K562 (cell line): Measurements from ENCODE around the gene LOXL3. TPM values are rescaled to one million over a fixed set of nuclear protein-coding genes. Genes with fewer than 3 reads are reported as not detected.
A peak's percentile ranks its signal among the peaks of the same experiment; 100 is the strongest.

Source experiments
- ADNP ChIP-seq: fragments of 200-800 bp; sonication (Bioruptor generic); IDR thresholded peaks from 2 replicates; pipeline ENCODE4 v1.6.1; 2016; ENCODE audit warnings: missing genetic modification characterization, missing compliant biosample characterization
- CBFA2T3 ChIP-seq: fragments of 450-650 bp; IDR thresholded peaks from 2 replicates; pipeline ENCODE4 v1.6.1; 2017
- CBX3 ChIP-seq, 2 experiments: IDR thresholded peaks; 1 replicate in 1 of 2; 2 replicates in 1 of 2; pipeline ENCODE4 v1.6.1; 2012; ENCODE audit warnings: inconsistent platforms in 2 of 2, low read length in 2 of 2, borderline replicate concordance in 1 of 2, control low read depth in 1 of 2
- CHCHD3 ChIP-seq: fragments of 250-450 bp; sonication (Bioruptor Pico); IDR thresholded peaks from 2 replicates; pipeline ENCODE4 v2.1.2; 2022; ENCODE audit warnings: mild to moderate bottlenecking
- CLOCK ChIP-seq: fragments of 250-450 bp; sonication (Bioruptor Pico); IDR thresholded peaks from 2 replicates; pipeline ENCODE4 v1.4.0; 2020; ENCODE audit warnings: mild to moderate bottlenecking, moderate library complexity, borderline replicate concordance
- CTCFL ChIP-seq: IDR thresholded peaks from 2 replicates; pipeline ENCODE4 v1.6.1; 2011; ENCODE audit warnings: borderline replicate concordance, low read depth, mild to moderate bottlenecking, moderate library complexity, low read length; ENCODE audit not compliant: insufficient read depth, poor library complexity, severe bottlenecking
- FOXK1 ChIP-seq: sonication (generic); formaldehyde crosslinking; IDR thresholded peaks from 2 replicates; pipeline ENCODE4 v1.8.0; 2022; ENCODE audit warnings: missing genetic modification reagents, mild to moderate bottlenecking, borderline replicate concordance
- FOXP4 ChIP-seq: sonication (generic); formaldehyde crosslinking; IDR thresholded peaks from 2 replicates; pipeline ENCODE4 v1.8.0; 2022; ENCODE audit warnings: mild to moderate bottlenecking, missing genetic modification reagents, borderline replicate concordance
- GTF2A2 ChIP-seq: IDR thresholded peaks from 2 replicates; pipeline ENCODE4 v1.6.1; 2016; ENCODE audit warnings: mild to moderate bottlenecking, missing genetic modification characterization, missing compliant biosample characterization
- HDGF ChIP-seq: fragments of 450-650 bp; IDR thresholded peaks from 2 replicates; pipeline ENCODE4 v1.6.1; 2016
- HNRNPLL ChIP-seq: fragments of 200-400 bp; formaldehyde crosslinking; IDR thresholded peaks from 2 replicates; pipeline ENCODE4 v1.6.1; 2017; ENCODE audit warnings: low read length, low read depth, mild to moderate bottlenecking; ENCODE audit not compliant: poor library complexity, severe bottlenecking
- KAT2B ChIP-seq: IDR thresholded peaks from one replicate; pipeline ENCODE4 v1.6.1; 2012; ENCODE audit warnings: low read depth, mild to moderate bottlenecking, control low read depth, inconsistent platforms, low read length, moderate library complexity
- MAZ ChIP-seq, 2 experiments: fragments of 450-650 bp in 1 of 2; sonication (generic) in 1 of 2; formaldehyde crosslinking; IDR thresholded peaks in 1 of 2; conservative IDR thresholded peaks in 1 of 2; 2 replicates each; pipeline versions ENCODE4 v1.4.0 to v1.5.0; 2020; ENCODE audit warnings: mild to moderate bottlenecking in 1 of 2, missing genetic modification reagents in 1 of 2
- MCM5 ChIP-seq: fragments of 450-650 bp; IDR thresholded peaks from 2 replicates; pipeline ENCODE4 v1.6.1; 2016; ENCODE audit warnings: low read depth
- NRF1 ChIP-seq, 2 experiments: fragments of 450-650 bp; IDR thresholded peaks in 1 of 2; conservative IDR thresholded peaks in 1 of 2; 2 replicates each; pipeline ENCODE4 v1.6.1; 2014; ENCODE audit warnings: mild to moderate bottlenecking in 2 of 2
- POLR2A ChIP-seq: fragments of 450-650 bp; conservative IDR thresholded peaks from 2 replicates; pipeline ENCODE4 v1.6.1; 2016
- PTBP1 ChIP-seq: fragments of 200-400 bp; formaldehyde crosslinking; IDR thresholded peaks from 2 replicates; pipeline ENCODE4 v1.6.1; 2017; ENCODE audit warnings: low read depth, low read length
- RBM17 ChIP-seq: fragments of 200-400 bp; formaldehyde crosslinking; IDR thresholded peaks from 2 replicates; pipeline ENCODE4 v1.6.1; 2017; ENCODE audit warnings: low read depth, mild to moderate bottlenecking, low read length, borderline replicate concordance
- TCFL5 ChIP-seq: fragments of 250-450 bp; sonication (Bioruptor Pico); conservative IDR thresholded peaks from 2 replicates; pipeline ENCODE4 v1.6.1; 2021; ENCODE audit warnings: mild to moderate bottlenecking, moderate library complexity, matching md5 sums
- TRIM24 ChIP-seq, 2 experiments: fragments of 450-650 bp; IDR thresholded peaks; 2 replicates each; pipeline ENCODE4 v1.6.1; 2016
- ZNF551 ChIP-seq: fragments of 250-450 bp; sonication (Bioruptor Pico); IDR thresholded peaks from 2 replicates; pipeline ENCODE4 v1.5.0; 2021; ENCODE audit warnings: mild to moderate bottlenecking, moderate library complexity
- polyA plus RNA-seq, 8 experiments: library from polyadenylated mRNA; depleted of rRNA in 4 of 8; stranded (reverse) in 5 of 8; unstranded in 3 of 8; fragments of >200 nt; fragmentation: Nextera tagmentation in 2 of 8; fragmentation: Illumina TruSeq in 1 of 8; extraction: Ambion mirVana in 2 of 8; extraction: Trizol in 1 of 8; gene quantifications; 2 replicates each; pipeline versions ENCODE4 v1.2.1 to v1.2.3, GENCODE V29; 2011 to 2014; ENCODE audit warnings: inconsistent platforms in 1 of 8, missing spikeins in 1 of 8
- total RNA-seq, 7 experiments: library from RNA; depleted of rRNA in 6 of 7; stranded (reverse); fragments of >200 nt in 6 of 7; fragmentation: Illumina TruSeq in 2 of 7; extraction: Trizol in 2 of 7; gene quantifications; 2 replicates each; pipeline versions ENCODE4 v1.2.1 to v1.2.3, GENCODE V29; 2011 to 2021; ENCODE audit warnings: low replicate concordance in 1 of 7

The LOXL3 gene
- total and polyA plus RNA-seq, 9 of the 15 experiments (the other 6 are each of a cell fraction or from before 2014, with no cell fraction given) = 0.22 to 0.99 (median 0.31) TPM

- TF ChIP-seq CLOCK (no peak), KAT2B (no peak), CBX3 (IDR thresholded peaks at IDR 0.05; ENCODE audit: borderline replicate concordance in 1 of 2, low read length in 2 of 2) (no peak; a peak in 1 of 3 replicates), HDGF (no peak), CHCHD3 (CRISPR knock-in tag) (no peak), MAZ (CRISPR knock-in tag; conservative IDR thresholded peaks at IDR 0.05 in 1 of 2, IDR thresholded peaks at IDR 0.05 in 1 of 2) (peak in 1 of 2 experiments; percentile 80; a peak in 1 of 4 replicates), CTCFL (no peak), RBM17 (no peak), ADNP (no peak), TCFL5 (CRISPR knock-in tag) (no peak), HNRNPLL (peak; percentile 65), POLR2A (peak; percentile 95), MCM5 (no peak), NRF1 (conservative IDR thresholded peaks at IDR 0.05 in 1 of 2, IDR thresholded peaks at IDR 0.05 in 1 of 2) (peak; percentile 76 to 80), PTBP1 (no peak), TRIM24 (IDR thresholded peaks at IDR 0.05) (0 out of 4 replicates have a peak, but pooled peaks of 1 of the 2 experiments have one; percentile 23), FOXK1 (no peak), FOXP4 (CRISPR knock-in tag) (no peak), ZNF551 (CRISPR knock-in tag) (no peak), CBFA2T3 (0 out of 2 replicates have a peak, but pooled peaks have one; percentile 2), GTF2A2 (tag) (no peak)
These were observed 24.1 kb downstream of the LOXL3 start, which contains the start of the genes AUP1 and HTRA2 (continued) for GRCh38 chr2:74529357-74530238.
